T follicular helper cell (primary cell): ENCODE measurements around the gene CFAP410.
"Not testable (repeated sequence)": the region's sequence is repeated elsewhere in the genome, so short reads cannot be mapped to it uniquely, and the experiment has no call there.

Source experiments
- DNase-seq: peaks from one replicate; pipeline ENCODE4 v3.0.0-alpha.2; 2020; ENCODE audit warnings: low read depth

The CFAP410 gene

DNA sequence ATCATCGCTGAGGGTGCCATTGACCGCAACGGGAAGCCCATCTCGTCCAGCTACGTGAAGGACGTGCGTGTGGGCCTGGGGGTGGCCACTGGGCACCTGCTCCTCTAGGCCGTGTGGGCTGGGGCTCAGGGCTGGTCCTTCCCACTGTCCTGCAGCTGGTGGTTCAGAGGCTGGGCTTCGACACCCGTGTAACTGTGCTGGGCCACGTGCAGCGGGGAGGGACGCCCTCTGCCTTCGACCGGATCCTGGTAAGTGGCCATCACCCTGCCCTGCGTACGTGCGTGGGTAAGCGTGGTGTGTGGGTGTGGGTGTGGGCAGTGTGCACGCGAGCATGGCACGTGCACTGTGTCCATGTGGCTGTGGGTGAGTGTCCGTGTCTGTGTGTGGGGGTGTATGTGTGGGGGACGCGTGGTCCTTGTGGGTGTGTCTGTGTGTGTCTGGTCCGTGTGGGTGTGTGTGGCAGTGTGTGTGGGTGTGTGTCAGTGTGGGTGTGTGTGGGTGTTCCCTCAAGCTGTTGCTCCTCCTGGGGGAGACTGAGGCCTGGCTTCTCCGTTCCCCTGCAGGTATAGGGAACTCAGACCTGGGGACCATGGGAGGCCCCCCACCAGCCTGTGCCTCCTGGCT lies 22.8 kb downstream of the CFAP410 start:
- DNase-seq = no peak

DNA sequence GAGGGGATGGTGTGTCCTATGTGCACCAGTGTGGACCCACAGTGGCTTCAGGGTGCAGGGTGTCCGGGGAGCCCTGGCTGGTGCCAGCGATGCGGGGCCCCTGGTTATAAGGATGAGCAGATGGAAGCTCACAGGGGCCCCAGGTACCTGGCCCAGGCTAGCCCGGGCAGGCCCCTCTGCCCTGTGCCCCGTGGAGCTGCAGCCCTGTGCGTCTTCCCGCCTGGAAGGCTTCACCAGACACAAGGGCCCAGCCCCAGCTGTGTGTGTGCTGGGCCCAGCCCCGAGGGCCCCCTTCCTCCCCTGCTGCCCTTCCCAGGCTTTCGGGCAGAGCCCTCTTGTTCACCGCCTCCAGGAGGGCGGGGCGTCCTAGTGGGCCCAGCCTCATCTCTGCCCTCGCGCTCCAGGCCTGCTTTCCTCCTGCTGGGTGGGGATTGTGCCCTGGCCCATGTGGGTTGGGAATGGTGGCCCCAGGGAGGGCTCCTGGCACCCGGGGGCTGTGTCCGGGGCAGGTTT lies 23.4 kb downstream of the CFAP410 start:
- no peak for DNase-seq

DNA sequence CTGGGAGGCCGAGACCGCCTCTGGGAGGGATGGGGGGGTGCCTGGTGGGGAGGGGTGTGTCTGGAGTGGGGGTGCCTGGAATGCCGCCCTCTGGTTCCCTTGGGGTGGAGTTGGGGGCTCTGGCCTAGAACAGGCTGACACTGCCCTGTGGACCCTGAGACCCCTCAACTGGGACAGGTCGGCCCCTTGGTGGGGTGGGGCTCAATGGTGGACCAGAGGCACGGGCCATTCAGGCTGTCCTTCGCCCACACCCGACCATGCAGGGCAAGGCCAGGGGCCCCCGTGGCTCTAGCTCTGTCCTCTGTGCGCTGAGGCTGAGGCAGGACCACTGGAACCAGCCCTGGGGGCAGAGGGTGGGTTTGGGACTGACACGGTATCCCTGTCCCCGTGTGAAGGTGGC lies 24.6 kb downstream of the CFAP410 start:
- no peak for DNase-seq

- DNase-seq = no peak
Observed at GRCh38 chr21:44314128-44314527, 25.1 kb downstream of the CFAP410 start.

GRCh38 chr21:44313451-44313850 lies 25.7 kb downstream of the CFAP410 start:
- no peak for DNase-seq

GRCh38 chr21:44312716-44313115 lies 26.5 kb downstream of the CFAP410 start:
- no peak for DNase-seq

GRCh38 chr21:44312089-44312488 lies 27.1 kb downstream of the CFAP410 start:
- DNase-seq = no peak

DNA sequence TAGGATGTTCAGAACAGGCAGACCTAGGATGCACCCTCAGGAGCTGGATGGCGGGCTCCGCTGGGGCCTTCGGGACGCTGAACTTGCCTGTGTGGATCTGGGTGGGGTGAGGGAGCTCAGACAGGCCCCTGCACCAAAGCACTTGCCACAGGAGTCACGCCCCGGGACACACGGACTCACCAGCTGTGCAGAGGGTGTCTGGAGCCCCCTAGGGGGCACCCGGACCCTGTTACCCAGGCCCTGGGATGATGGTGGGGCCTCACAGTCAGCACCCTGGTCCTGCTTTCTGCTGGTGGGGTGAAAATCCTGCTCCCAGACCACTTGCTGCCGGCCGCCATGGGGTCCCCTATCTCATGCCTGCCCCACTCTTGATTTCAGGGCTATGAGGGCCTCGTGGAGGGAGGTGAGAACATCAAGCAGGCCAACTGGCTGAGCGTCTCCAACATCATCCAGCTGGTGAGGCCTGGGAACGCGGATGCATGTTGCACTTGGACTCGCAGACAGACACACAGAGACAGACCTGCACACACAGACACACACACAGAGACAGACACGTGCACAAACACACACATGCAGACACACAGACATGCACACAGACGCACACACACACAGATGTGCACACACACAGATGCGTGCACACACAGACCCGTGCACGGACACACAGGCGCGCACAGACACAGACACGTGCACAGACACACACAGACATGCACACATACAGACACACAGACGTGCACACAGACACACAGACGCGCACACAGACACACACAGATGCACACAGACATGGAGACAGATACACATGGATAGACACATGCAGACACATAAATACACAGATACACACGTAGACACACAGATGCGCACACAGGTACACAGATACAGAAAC lies 28.3 kb downstream of the CFAP410 start:
- no peak for DNase-seq

DNA sequence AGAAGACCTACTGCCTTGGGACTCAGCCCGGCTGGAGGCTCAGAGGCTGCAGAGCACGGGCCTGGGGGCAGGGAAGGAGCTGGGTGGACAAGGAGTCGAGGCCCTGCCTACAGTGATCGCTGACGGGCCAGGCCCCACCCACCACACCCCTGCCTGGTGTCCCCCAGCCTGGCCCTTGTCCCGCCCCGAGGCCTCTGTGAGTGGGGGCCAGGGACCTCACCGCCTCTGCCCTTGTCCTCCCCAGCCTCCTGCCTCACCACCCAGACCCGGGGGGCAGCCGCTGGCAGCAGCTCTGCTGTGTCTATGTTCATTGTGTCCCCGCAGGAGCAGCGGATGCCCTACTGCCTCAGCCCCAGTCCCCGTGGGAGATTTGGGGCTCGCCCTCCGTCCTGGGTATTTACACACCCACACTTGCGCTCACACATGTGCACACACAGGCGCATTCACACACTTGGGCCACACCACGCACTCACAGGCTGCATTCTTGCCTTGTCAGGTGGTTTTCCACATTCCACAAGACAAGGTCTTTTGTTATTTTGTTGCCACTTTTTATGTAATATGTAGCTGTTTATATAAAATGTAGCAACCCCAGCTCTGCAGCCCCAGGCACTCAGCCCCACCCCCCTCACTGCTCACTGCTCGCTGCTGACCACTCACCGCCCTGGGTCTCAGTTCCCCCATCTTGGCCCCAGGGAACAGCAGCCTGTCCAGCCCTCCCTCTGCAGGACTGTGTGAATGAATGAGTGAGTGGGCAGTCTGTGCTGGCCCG lies 32.1 kb downstream of the CFAP410 start:
- no peak for DNase-seq

DNA sequence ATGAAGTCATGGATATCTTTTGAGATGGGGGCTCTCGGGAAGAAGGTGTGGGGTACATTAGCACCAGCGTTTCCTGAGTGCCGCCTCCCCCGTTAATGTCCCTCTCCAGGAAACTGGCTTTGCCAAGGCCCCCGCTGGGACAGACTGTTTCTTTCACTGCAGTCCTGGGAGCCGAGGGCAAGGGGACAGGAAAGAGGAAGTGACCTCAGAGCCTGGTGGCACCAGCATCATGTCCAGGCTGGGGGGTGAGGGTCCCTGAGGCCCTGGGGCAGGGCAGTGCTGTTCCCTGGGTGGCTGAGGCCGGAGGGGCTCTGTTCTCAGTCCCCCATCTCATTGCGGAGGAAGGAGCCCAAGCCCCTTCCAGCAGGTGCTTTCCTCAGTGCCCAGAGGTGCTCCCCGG lies 33.5 kb downstream of the CFAP410 start:
- DNase-seq = no peak

DNA sequence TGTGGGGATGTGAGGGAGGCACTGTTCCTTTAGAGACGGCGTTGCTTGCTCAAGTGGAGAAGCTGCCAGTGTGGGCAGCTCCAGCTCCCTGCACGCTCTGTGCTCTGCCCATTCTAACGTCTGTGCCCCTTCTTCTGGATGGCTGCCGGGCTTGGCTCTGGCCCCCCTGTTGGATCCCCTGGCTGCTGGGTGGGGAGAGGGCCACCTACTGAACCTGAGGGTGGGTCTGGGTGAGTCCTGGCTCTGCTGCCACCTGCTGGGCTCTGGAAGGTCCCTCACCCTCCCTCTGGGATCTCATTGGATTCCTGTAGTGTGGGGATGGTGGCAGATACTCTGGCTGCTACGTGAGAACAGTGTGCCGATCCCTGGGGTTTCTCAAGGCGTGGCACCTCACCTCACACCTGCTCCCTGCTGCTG lies 34.3 kb downstream of the CFAP410 start:
- peak; percentile 32 for DNase-seq

DNA sequence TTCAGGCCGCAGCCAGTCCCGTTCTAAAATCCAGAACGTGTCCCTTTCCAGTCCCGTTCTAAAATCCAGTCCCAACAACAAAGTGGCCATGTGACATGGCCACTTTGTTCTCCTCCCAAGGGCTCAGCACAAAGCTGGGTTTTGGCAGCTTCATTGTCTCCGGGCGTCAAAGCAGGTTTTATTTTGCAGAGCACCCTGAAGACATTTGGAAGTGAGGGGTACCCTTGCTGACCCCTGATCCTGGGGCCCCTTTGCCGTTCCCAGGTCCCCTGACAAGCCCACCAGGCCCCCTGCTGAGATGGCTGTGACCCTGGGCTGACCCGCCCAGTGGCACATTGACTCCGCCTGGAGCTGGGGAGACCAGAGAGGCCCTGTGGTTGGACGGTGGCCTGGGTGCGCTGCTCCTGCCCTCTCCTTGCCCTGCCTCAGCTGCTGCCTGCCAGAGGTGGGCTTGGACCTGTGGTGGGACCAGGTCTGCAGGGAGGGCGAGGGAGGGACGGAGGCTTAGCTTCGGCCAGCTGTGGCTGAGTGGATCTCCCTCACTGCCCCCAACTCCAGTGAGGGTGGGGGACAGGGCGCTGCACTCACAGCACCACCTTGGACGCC lies 35.1 kb downstream of the CFAP410 start:
- DNase-seq = no peak

DNA sequence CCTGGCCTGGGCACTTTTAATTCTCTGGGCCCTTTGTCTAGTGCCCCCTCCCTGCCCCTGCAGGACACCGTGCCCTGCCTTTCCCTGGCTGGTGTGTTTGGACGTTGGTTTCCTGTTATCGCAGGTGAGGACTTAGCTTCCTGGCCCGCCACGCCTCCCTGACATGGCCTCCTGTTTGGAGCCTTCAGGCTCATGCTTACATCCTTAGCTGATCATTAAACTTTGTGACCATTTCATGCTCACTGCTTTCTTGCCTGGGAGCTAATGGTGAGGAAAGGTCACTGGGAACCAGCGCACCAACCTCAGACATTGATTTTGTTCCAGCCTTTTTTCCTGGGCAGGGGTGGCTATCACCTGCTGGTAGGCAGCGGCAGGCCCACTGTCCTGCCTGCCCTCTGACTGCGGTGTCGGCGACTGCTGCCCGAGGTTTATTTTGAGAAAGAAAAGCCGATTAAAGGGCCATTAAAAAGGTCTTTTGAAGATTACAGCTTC lies 35.7 kb downstream of the CFAP410 start:
- DNase-seq = no peak

- DNase-seq = not testable (repeated sequence)
Observed at GRCh38 chr21:44302573-44303401, 36.4 kb downstream of the CFAP410 start.

GRCh38 chr21:44301961-44302406 lies 37.2 kb downstream of the CFAP410 start:
- no peak for DNase-seq

- no peak for DNase-seq
Observed at GRCh38 chr21:44301141-44301540, 38.0 kb downstream of the CFAP410 start.

GRCh38 chr21:44300262-44300959 lies 38.8 kb downstream of the CFAP410 start:
- peak; percentile 43 for DNase-seq

DNA sequence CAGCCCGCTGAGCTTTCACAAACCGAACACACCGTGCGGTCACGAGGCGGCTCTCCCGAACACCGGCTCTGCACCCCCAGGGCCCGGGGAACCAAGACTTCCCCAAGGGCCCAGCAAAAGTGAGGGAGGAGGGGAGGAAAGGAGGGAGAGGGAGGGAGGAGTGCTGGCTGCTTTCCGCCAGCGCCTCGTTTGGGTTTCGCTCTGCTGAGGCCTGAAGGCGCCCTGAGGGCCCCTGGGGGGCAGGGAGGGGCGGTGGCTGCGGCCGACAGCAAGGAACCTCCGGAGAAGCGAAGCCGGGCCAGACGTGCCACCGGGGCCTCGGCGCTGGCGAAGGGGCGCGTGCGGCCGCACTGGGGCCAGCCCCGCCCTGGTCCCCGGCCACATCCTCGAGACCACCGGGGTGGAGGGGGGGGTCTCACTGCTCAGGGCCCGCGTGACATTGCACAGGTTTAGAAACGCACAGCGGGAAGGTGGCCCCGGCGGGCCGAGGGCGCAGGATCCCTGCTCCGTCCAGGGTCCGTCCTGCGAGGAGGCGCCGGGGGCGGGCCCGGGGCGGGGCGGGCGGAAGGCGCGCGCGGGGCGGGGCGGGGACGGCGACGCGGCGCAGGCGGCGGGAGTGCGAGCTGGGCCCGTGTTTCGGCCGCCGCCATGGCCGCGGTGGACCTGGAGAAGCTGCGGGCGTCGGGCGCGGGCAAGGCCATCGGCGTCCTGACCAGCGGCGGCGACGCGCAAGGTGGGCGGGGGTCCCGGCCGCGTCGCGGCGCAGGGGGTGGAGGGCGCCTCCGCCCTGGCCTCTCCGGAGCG lies 39.5 kb downstream of the CFAP410 start, which contains the start of gene PFKL:
Gene PFKL (plus strand): TSS at position 596 of the 804 bp plus-strand sequence. CDS start 53 bp downstream, at position 649.
- DNase-seq = peak; percentile 37

GRCh38 chr21:44299085-44299457 lies 40.1 kb downstream of the CFAP410 start:
- DNase-seq = no peak
